Esophagus (tissue), 2 donors: ENCODE results near the gene RLIM. TPM values are rescaled to one million over a fixed set of nuclear protein-coding genes. Genes with fewer than 3 reads are reported as not detected.

Experiments
- H3K27ac ChIP-seq, 2 donors: one replicate each; pipeline ENCODE4 v1.5.1; 2013; ENCODE audit warnings: low read depth in 2 of 2, mild to moderate bottlenecking in 2 of 2, inconsistent platforms in 1 of 2, low read length in 1 of 2, moderate library complexity in 1 of 2
- H3K27me3 ChIP-seq, 2 donors: one replicate each; pipeline ENCODE4 v1.6.1; 2013; ENCODE audit warnings: low read length in 2 of 2, control low read depth in 1 of 2, mild to moderate bottlenecking in 1 of 2; ENCODE audit not compliant: insufficient read depth in 2 of 2, control insufficient read depth in 1 of 2
- H3K36me3 ChIP-seq, 2 donors: one replicate each; pipeline ENCODE4 v1.6.1; 2013; ENCODE audit warnings: low read length in 1 of 2; ENCODE audit not compliant: control insufficient read depth in 2 of 2, insufficient read depth in 2 of 2
- H3K4me1 ChIP-seq, 2 donors: one replicate each; pipeline ENCODE4 v1.6.1; 2013; ENCODE audit warnings: low read length in 1 of 2; ENCODE audit not compliant: control insufficient read depth in 2 of 2, insufficient read depth in 2 of 2
- H3K4me3 ChIP-seq, 2 donors: one replicate each; pipeline ENCODE4 v1.5.1; 2013; ENCODE audit warnings: low read length in 2 of 2, mild to moderate bottlenecking in 2 of 2, low read depth in 1 of 2, moderate library complexity in 1 of 2
- H3K9me3 ChIP-seq, 2 donors: one replicate each; pipeline ENCODE4 v1.6.1; 2013; ENCODE audit warnings: mild to moderate bottlenecking in 2 of 2, low read depth in 1 of 2, low read length in 1 of 2, moderate library complexity in 1 of 2; ENCODE audit not compliant: control insufficient read depth in 2 of 2, insufficient read depth in 1 of 2
- WGBS, 2 donors: extraction: QIAGEN DNeasy Blood & Tissue Kit; methylation state at CpG; one replicate each; pipeline ENCODE4 v1.1.7; 2013; 5-methylcytosine and 5-hydroxymethylcytosine counted together
- polyA plus RNA-seq, 2 donors: library from polyadenylated mRNA; stranded (reverse); fragments of 200-250 nt; gene quantifications; one replicate each; pipeline ENCODE4 v1.2.3, GENCODE V29; 2013
- donor health status: healthy with polysubstance abuse.
- donor health status: Bipolar disorder and iron deficiency.

The RLIM gene
- polyA plus RNA-seq, 2 donors: 4.3 to 5.7 TPM

DNA sequence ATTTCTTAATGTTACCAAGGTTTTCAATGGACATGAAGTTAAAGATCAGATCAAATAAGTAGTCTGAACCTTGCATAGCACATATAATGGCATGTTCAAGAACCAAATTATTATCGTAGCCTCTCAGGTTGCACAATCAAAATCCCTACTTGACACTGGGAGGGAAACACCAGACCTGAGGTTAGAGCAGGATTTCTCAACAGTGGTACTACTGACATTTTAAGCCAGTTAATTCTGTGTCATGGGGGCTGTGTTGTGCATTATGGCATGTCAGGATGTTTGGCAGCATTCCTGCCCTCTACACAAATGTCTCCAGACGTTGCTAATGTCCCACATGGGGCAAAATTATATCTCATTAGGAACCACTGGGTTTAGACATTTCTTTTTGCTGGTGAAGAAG, 20.8 kb downstream of the RLIM start:
- peaks cover 0 to 6% of the 10 kb centered on the region in 2 donors for H3K36me3 ChIP-seq
- no peaks in the 10 kb centered on the region for H3K27me3 ChIP-seq
- no peaks in the 10 kb centered on the region for H3K9me3 ChIP-seq
- WGBS, 2 donors: 59 to 67% methylated on average over 2 of the region's 2 CpGs
- H3K4me1 ChIP-seq: no peaks in the 10 kb centered on the region
- H3K27ac ChIP-seq: no peak overlapping the region
- no peak overlapping the region for H3K4me3 ChIP-seq

DNA sequence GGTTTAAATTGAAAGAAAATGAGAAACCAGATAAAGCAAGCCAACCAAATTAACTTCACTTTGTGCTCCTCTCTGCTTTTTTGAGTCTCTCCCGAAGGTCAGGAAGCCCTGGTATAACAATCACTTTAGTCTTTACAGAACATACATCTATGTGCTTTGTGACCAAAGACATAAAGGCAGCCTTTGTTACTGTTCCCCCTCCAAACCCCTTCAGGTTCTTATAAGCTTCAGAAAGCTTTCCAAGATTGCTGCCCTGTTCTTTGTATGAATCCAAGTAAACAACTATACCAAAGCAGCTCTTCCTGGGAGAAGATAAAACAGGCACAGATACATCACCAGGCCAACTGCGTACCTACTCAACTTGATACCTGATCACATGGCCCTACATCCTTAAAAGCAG, 28.7 kb downstream of the RLIM start:
- WGBS, 2 donors: 74 to 92% methylated on average over 2 of the region's 2 CpGs
- Histone ChIP-seq H3K4me1 (no peaks in the 10 kb centered on the region), H3K27me3 (no peaks in the 10 kb centered on the region), H3K9me3 (no peaks in the 10 kb centered on the region), H3K36me3 (no peaks in the 10 kb centered on the region), H3K27ac (no peak overlapping the region), H3K4me3 (no peak overlapping the region)

DNA sequence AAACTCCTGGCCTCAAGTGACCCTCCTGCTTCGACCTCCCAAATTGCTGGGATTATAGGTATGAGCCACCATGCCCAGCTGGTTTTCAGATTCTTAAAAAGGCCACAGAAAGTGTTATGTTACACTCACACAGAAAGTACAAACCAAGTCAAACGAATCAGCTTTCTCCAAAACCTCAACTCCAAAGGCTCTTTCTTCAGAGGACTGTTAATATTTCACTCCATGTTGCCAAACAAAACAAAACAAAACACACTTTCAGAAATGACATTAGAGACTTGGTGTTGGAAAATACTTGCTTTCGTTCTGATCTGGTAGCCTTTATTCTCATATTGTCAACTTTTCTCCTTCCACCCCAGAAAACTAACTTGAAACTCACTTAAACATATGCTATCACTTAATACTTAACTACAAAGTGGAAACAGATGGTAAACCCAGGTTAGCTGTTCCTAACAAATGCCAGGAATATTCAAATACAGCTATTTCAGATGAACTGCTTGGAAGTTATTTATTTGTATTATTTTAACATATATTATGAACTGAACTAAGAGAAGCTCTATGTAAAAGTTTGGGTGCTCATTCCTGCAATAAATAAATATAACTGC, 34.7 kb downstream of the RLIM start:
- Histone ChIP-seq H3K4me3 (no peak overlapping the region), H3K4me1 (no peaks in the 10 kb centered on the region), H3K36me3 (no peaks in the 10 kb centered on the region), H3K9me3 (no peaks in the 10 kb centered on the region), H3K27me3 (no peaks in the 10 kb centered on the region), H3K27ac (no peak overlapping the region)
- 46 to 66% methylated on average over 3 of the region's 3 CpGs for WGBS, 2 donors

DNA sequence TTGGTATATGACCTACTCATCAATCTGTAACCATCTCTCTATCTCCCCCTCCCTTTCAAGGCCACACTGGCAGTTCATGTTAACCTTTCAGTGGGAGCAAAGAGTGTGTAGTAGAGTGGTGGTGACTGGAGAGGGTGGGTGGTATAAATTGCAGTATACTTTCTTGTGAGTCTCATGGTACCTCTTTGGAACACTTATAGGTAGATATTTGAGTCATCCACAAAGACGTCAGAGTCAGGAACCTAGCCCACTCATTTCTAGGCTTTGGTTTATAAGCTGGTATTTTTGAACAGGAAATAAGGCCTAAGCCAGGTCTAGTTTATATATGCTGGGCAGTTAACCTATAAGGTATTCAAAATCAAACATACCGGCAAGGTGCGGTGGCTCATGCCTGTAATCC, 36.3 kb downstream of the RLIM start:
- Histone ChIP-seq H3K9me3 (no peaks in the 10 kb centered on the region), H3K27ac (no peak overlapping the region), H3K36me3 (no peaks in the 10 kb centered on the region), H3K4me3 (no peak overlapping the region), H3K4me1 (no peaks in the 10 kb centered on the region), H3K27me3 (no peaks in the 10 kb centered on the region)
- 88 to 91% methylated on average over 3 of the region's 3 CpGs for WGBS, 2 donors

DNA sequence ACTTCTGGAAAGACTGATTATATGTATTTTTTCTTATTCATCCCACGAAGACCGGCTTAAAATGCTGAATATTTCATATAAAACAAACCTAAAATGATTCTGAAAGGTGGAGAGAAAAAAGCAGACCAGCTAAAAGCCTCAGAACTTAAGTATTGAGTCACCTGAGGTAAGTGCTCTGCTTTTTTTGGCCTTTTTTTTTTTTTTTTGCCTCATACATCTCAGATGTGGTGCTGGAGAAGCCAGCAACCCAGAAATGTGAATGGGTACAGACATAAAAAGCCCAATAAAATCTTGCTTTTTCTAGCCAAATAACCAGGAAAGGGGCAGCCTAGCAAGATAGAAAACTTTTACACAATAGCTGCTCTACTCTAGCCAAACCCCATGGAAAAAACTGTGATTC, 57.0 kb downstream of the RLIM start:
- 73 to 95% methylated on average over 2 of the region's 2 CpGs for WGBS, 2 donors
- Histone ChIP-seq H3K4me1 (no peaks in the 10 kb centered on the region), H3K27me3 (no peaks in the 10 kb centered on the region), H3K36me3 (no peaks in the 10 kb centered on the region), H3K9me3 (no peaks in the 10 kb centered on the region), H3K27ac (no peak overlapping the region), H3K4me3 (no peak overlapping the region)

DNA sequence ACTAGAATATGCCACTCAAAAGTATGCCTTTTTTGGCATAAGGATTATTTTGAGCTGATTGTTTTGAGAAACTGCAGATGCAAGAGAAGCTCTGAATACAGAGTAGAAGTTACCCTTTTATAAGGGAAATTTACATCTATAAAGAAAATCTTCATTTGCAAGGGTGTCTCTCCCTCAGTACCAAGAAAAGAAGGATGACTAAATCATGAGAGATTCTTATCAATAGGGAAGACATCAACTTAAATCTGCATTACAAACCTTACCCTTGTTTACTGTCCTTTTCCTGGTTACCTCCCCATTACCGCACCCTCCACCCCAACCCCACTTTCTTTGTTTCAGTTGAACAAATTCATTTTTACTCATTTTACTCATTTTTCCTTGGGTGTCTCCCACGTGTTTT, 62.5 kb downstream of the RLIM start:
- no peaks in the 10 kb centered on the region for H3K4me1 ChIP-seq
- H3K9me3 ChIP-seq: peaks cover 0 to 2% of the 10 kb centered on the region in 2 donors
- H3K27ac ChIP-seq: no peak overlapping the region
- H3K36me3 ChIP-seq: no peaks in the 10 kb centered on the region
- WGBS, 2 donors: 45 to 66% methylated on average over 2 of the region's 2 CpGs
- H3K4me3 ChIP-seq: no peak overlapping the region
- H3K27me3 ChIP-seq: no peaks in the 10 kb centered on the region

DNA sequence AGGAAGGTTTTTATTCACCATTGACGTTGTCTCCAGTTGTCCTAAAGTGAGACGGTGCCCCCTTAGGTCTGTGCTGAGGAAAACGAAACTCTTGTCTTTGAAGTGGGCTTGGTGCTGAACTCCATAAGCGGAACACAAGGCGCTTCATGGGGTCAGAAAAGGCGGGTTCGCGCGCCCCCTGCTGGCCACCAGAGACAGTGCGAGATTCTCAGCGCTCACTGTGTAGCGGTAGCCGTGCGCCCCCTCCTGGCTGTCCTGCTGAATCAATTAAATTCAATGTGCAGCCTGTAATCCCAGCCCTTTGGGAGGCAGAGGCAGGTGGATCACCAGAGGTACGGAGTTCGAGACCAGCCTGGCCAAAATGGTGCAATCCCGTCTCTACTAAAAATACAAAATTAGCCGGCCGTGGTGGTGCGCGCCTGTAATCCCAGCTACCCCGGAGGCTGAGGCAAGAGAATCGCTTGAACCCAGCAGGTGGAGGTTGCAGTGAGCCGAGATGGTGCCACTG, 64.1 kb downstream of the RLIM start:
- Histone ChIP-seq H3K36me3 (no peaks in the 10 kb centered on the region), H3K9me3 (peaks cover 2 to 4% of the 10 kb centered on the region in 2 donors), H3K27me3 (no peaks in the 10 kb centered on the region), H3K4me3 (no peak overlapping the region), H3K27ac (no peak overlapping the region), H3K4me1 (no peaks in the 10 kb centered on the region)
- WGBS, 2 donors: 14 to 18% methylated on average over 24 of the region's 24 CpGs

DNA sequence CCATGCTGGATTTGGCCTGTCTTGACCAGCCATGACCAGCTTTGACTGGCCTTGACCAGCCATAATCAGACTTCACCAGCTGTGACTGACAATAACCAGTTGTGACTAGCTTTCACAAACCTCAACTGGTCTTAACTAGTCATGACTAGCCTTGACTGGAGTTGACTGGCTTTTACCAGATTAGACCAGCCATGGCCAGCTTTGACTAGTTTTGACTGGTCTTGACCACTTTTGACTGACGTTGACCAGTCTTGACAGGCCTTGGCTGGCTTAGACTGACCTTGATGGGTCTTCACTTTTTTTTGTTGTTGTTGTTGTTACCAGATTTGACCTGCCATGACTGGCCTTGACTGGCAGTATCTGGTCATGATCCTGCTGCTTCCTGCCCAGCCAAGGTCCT, 67.4 kb downstream of the RLIM start:
- Histone ChIP-seq H3K36me3 (no peaks in the 10 kb centered on the region), H3K9me3 (peaks cover 2 to 4% of the 10 kb centered on the region in 2 donors), H3K4me1 (no peaks in the 10 kb centered on the region), H3K27me3 (no peaks in the 10 kb centered on the region), H3K27ac (no peak overlapping the region), H3K4me3 (no peak overlapping the region)
- 77 to 91% methylated on average over 1 of the region's 1 CpG for WGBS, 2 donors

DNA sequence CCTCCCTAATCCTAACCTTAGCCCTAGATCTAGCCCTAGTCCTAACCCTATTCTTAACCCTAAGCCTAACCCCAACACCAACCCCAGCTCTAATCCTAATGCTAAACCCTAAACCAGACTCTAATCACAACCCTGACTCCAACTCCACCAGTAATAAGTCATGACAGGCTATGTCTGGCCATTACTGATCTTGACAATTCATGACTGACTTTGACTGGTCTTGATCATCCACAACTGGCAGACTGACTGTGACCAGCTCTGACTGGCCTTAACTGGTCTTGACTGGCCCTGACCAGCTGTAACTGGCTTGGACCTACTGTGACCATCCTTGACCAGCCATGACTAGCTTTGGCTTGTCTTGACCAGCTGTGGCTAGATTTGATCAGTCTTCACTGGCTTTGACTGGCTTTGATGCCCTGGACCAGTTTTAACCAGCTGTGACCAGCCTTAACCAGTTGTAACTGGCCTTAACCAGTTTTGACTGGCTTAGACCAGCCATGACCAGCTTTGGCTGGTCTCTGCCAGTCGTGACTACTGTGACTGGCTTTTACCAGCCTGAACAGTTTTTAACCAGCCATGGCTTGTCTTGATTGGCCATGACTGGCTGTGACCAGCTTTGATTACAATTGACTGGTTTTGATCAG, 68.4 kb downstream of the RLIM start:
- H3K9me3 ChIP-seq: peaks cover 2 to 4% of the 10 kb centered on the region in 2 donors
- no peaks in the 10 kb centered on the region for H3K27me3 ChIP-seq
- no peaks in the 10 kb centered on the region for H3K36me3 ChIP-seq
- no peak overlapping the region for H3K4me3 ChIP-seq
- no peak overlapping the region for H3K27ac ChIP-seq
- H3K4me1 ChIP-seq: no peaks in the 10 kb centered on the region
- 35 to 79% methylated on average over 1 of the region's 1 CpG for WGBS, 2 donors
